Measurements from ENCODE around the gene KRT14. TPM values are rescaled to one million over a fixed set of nuclear protein-coding genes. Genes with fewer than 3 reads are reported as not detected.

KRT14 gene
- total RNA-seq, 2 donors from 2014 or later: 2.3 TPM; not detected in 1

- Histone ChIP-seq H3K27me3 (no peaks in the 10 kb centered on the region), H3K9me3 (no peaks in the 10 kb centered on the region), H3K27ac (no peak overlapping the region), H3K36me3 (replicated peaks in 1 of 2; ENCODE audit: insufficient read depth in 1 of 2, low read depth in 2 of 2) (no peaks in the 10 kb centered on the region), H3K4me3 (no peak overlapping the region), H3K4me1 (no peaks in the 10 kb centered on the region)
- ATAC-seq (no peak), DNase-seq (no peak)
- intact Hi-C loops (cut with DNase I): no loop called here
- WGBS, 2 donors: 22 to 63% methylated on average over 4 to 14 of the region's 15 CpGs
- TF ChIP-seq, protein P1, sequence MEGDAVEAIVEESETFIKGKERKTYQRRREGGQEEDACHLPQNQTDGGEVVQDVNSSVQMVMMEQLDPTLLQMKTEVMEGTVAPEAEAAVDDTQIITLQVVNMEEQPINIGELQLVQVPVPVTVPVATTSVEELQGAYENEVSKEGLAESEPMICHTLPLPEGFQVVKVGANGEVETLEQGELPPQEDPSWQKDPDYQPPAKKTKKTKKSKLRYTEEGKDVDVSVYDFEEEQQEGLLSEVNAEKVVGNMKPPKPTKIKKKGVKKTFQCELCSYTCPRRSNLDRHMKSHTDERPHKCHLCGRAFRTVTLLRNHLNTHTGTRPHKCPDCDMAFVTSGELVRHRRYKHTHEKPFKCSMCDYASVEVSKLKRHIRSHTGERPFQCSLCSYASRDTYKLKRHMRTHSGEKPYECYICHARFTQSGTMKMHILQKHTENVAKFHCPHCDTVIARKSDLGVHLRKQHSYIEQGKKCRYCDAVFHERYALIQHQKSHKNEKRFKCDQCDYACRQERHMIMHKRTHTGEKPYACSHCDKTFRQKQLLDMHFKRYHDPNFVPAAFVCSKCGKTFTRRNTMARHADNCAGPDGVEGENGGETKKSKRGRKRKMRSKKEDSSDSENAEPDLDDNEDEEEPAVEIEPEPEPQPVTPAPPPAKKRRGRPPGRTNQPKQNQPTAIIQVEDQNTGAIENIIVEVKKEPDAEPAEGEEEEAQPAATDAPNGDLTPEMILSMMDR (IDR thresholded peaks at IDR 0.05): no peak
- no peak for TF ChIP-seq POLR2A (IDR thresholded peaks at IDR 0.05)
Observed at GRCh38 chr17:41535764-41536481, 50.8 kb downstream of the KRT14 start.

DNA sequence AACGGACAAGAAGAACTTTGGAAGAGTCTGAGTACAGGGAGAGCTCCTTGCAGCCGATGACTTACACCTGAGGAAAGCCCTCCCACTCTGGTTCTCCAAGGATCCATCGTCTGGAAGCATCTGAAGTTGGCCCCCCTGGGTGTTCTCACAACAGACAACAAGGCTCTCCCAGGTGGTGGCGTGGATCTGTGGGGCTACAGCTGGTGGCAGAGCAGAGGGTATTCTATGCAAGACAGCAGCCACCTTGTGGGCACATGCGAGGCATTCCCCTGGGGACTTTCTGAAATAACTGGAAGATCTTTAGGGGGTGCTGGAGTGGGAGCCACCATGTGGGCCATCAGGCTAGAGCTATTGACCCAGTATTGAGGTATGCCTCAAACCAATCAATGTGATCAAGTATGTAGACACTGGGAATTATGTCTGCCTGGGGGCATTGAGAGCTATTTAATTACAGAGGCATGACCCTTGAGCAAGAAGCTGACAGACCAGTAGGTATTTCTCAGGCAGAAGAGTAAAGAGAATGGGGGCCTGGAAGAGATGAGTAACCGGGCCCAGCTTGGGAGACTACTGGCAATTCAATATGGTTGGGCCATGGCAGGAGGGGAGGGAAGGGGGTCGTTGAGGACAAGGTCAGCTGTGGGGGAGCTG lies 51.7 kb downstream of the KRT14 start:
- Histone ChIP-seq H3K4me1 (peaks cover 4% of the 10 kb centered on the region), H3K9me3 (no peaks in the 10 kb centered on the region), H3K27me3 (no peaks in the 10 kb centered on the region), H3K36me3 (replicated peaks in 1 of 2; ENCODE audit: insufficient read depth in 1 of 2, low read depth in 2 of 2) (no peaks in the 10 kb centered on the region), H3K4me3 (no peak overlapping the region), H3K27ac (no peak overlapping the region)
- ATAC-seq (no peak), DNase-seq (no peak)
- TF ChIP-seq POLR2A (IDR thresholded peaks at IDR 0.05): no peak
- TF ChIP-seq, protein P1 (IDR thresholded peaks at IDR 0.05): no peak
- 46 to 57% methylated on average over 4 to 7 of the region's 7 CpGs for WGBS, 2 donors
- intact Hi-C loops (cut with DNase I): no loop called here

- Histone ChIP-seq H3K9me3 (no peaks in the 10 kb centered on the region), H3K27me3 (no peaks in the 10 kb centered on the region), H3K4me1 (peaks cover 14% of the 10 kb centered on the region), H3K36me3 (replicated peaks in 1 of 2; ENCODE audit: insufficient read depth in 1 of 2, low read depth in 2 of 2) (no peaks in the 10 kb centered on the region), H3K4me3 (no peak overlapping the region), H3K27ac (no peak overlapping the region)
- no peak for TF ChIP-seq POLR2A (IDR thresholded peaks at IDR 0.05)
- TF ChIP-seq, protein P1 (IDR thresholded peaks at IDR 0.05): no peak
- WGBS, 2 donors: 67 to 73% methylated on average over 7 of the region's 7 CpGs
- ATAC-seq (no peak), DNase-seq (no peak)
- intact Hi-C loops (cut with DNase I): no loop called here
Observed at GRCh38 chr17:41533613-41534012, 53.1 kb downstream of the KRT14 start.

DNA sequence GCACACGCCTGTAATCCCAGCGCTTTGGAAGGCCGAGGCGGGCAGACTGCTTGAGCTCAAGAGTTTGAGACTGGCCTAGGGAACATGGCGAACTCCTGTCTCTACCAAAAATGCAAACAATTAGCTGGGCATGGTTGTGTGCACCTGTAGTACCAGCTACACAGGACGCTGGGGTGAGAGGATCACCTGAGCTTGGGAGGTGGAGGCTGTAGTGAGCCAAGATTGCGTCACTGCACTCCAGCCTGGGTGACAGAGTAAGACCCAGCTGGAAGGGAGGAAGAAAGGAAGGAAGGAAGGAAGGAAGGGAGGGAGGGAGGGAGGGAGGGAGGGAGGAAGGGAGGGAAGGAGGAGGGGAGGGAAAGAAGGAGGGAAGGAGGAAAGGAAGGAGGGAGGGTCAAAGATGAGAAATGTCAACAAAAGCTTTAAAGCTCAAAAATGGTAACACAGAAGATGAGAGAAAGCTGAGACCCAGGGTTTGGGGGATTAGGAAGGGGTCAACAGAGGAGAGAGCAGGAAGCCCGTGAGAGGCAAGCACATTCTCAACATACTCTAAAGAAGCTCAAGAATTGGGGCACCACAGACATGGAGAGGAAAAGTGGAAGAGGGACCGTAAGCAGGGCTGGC lies 53.6 kb downstream of the KRT14 start:
- 65 to 78% methylated on average over 9 of the region's 9 CpGs for WGBS, 2 donors
- intact Hi-C loops (cut with DNase I): no loop called here
- H3K36me3 ChIP-seq (replicated peaks in 1 of 2; ENCODE audit: insufficient read depth in 1 of 2, low read depth in 2 of 2): no peaks in the 10 kb centered on the region
- no peaks in the 10 kb centered on the region for H3K9me3 ChIP-seq
- H3K4me3 ChIP-seq: no peak overlapping the region
- no peak overlapping the region for H3K27ac ChIP-seq
- DNase-seq: no peak
- H3K4me1 ChIP-seq: peaks cover 15% of the 10 kb centered on the region
- peaks cover 0 to under 1% of the 10 kb centered on the region in 2 donors for H3K27me3 ChIP-seq
- TF ChIP-seq, protein P1 (IDR thresholded peaks at IDR 0.05): no peak
- no peak for TF ChIP-seq POLR2A (IDR thresholded peaks at IDR 0.05)
- ATAC-seq: no peak

Other genes starting within 250 kb of the KRT14 start
- gene KRT33A, start 236.1 kb downstream of the KRT14 start, total RNA-seq: not detected
- gene KRT33B, start 217.1 kb downstream of the KRT14 start, total RNA-seq: not detected
- gene KRT34, start 204.6 kb downstream of the KRT14 start, total RNA-seq: not detected
- not detected for gene KRT31, start 189.3 kb downstream of the KRT14 start, total RNA-seq
- gene KRT37, start 162.3 kb downstream of the KRT14 start, total RNA-seq: not detected
- gene KRT38, start 145.9 kb downstream of the KRT14 start, total RNA-seq: not detected
- not detected for gene KRT32, start 119.5 kb downstream of the KRT14 start, total RNA-seq
- gene KRT35, start 105.7 kb downstream of the KRT14 start, total RNA-seq: not detected
- gene KRT36, start 97.0 kb downstream of the KRT14 start, total RNA-seq: not detected
- not detected for gene KRT13, start 81.3 kb downstream of the KRT14 start, total RNA-seq
- gene KRT15, start 68.0 kb downstream of the KRT14 start, total RNA-seq: under 1 TPM in 1 of 2 donors, not detected in 1; 0.52 TPM
- gene KRT19, start 58.6 kb downstream of the KRT14 start, total RNA-seq: 100 to 1,000 TPM in 1 of 2 donors, 10 to 100 TPM in 1; 77.5 to 121 TPM
- not detected for gene KRT9, start 14.8 kb downstream of the KRT14 start, total RNA-seq
- gene KRT16, start 25.9 kb upstream of the KRT14 start, total RNA-seq: 1 to 10 TPM; 1.6 to 4.2 TPM
- 1 to 10 TPM; 4.4 to 5.9 TPM for gene KRT17, start 37.7 kb upstream of the KRT14 start, total RNA-seq
- gene EIF1, start 102.0 kb upstream of the KRT14 start, total RNA-seq: 100 to 1,000 TPM in 1 of 2 donors, 10 to 100 TPM in 1; 99.5 to 120 TPM
- gene GAST, start 125.4 kb upstream of the KRT14 start, total RNA-seq: not detected
- gene HAP1, start 147.7 kb upstream of the KRT14 start, total RNA-seq: 1 to 10 TPM in 1 of 2 donors, under 1 TPM in 1; 0.52 to 1.3 TPM
- 10 to 100 TPM; 67.9 to 85.4 TPM for gene JUP, start 199.8 kb upstream of the KRT14 start, total RNA-seq
- gene P3H4, start 225.1 kb upstream of the KRT14 start, total RNA-seq: 10 to 100 TPM; 18.4 to 22.7 TPM
- 10 to 100 TPM; 22.3 to 33.6 TPM for gene FKBP10, start 226.1 kb upstream of the KRT14 start, total RNA-seq
- 10 to 100 TPM; 43.1 to 46.5 TPM for gene NT5C3B, start 249.3 kb upstream of the KRT14 start, total RNA-seq

All from body of pancreas (tissue), 4 donors.